Naive B cell (primary cell): ENCODE measurements around the gene GPALPP1. TPM values are rescaled to one million over a fixed set of nuclear protein-coding genes. Genes with fewer than 3 reads are reported as not detected.
"Not testable (repeated sequence)": the region's sequence is repeated elsewhere in the genome, so short reads cannot be mapped to it uniquely, and the experiment has no call there.

Experiments used
- ATAC-seq, 2 donors: fragments of 150-1000 bp; cut with Tn5 transposase; 2 replicates each; pipeline ENCODE4 v1.10.0; 2021; ENCODE audit warnings: low read depth in 2 of 2, mild to moderate bottlenecking in 2 of 2, moderate library complexity in 2 of 2
- DNase-seq: peaks from one replicate; pipeline ENCODE4 v3.0.0; 2022
- H3K27ac Mint-ChIP-seq, 6 donors: one replicate each; pipeline ENCODE4 v1.8.0; 2020 to 2022; ENCODE audit warnings: mild to moderate bottlenecking in 6 of 6, mixed read lengths in 6 of 6, moderate library complexity in 5 of 6, inconsistent platforms in 2 of 6
- H3K27me3 Mint-ChIP-seq, 3 donors: one replicate each; pipeline ENCODE4 v1.8.0; 2021 to 2022; ENCODE audit warnings: mixed read lengths in 3 of 3, mild to moderate bottlenecking in 1 of 3
- H3K36me3 Mint-ChIP-seq, 2 donors: one replicate each; pipeline ENCODE4 v1.8.0; 2020 to 2022; ENCODE audit warnings: mixed read lengths in 2 of 2, inconsistent platforms in 1 of 2, mild to moderate bottlenecking in 1 of 2
- H3K4me1 Mint-ChIP-seq, 3 donors: one replicate each; pipeline ENCODE4 v1.8.0; 2020 to 2022; ENCODE audit warnings: mixed read lengths in 3 of 3, inconsistent platforms in 1 of 3, mild to moderate bottlenecking in 1 of 3, moderate library complexity in 1 of 3
- H3K4me3 Mint-ChIP-seq, 8 donors: one replicate each; pipeline ENCODE4 v1.8.0; 2020 to 2022; ENCODE audit warnings: mild to moderate bottlenecking in 8 of 8, mixed read lengths in 8 of 8, moderate library complexity in 8 of 8, inconsistent platforms in 2 of 8
- H3K9me3 Mint-ChIP-seq, 7 donors: one replicate each; pipeline ENCODE4 v1.8.0; 2020 to 2022; ENCODE audit warnings: mixed read lengths in 7 of 7, mild to moderate bottlenecking in 5 of 7, inconsistent platforms in 2 of 7, moderate library complexity in 1 of 7
- polyA plus RNA-seq, 6 donors: library from polyadenylated mRNA; unstranded; fragments of 300-500 nt; fragmentation: Illumina TruSeq; gene quantifications; one replicate each; pipeline ENCODE4 v1.2.3, GENCODE V29; 2021; ENCODE audit warnings: low read depth in 6 of 6

GPALPP1 gene
- polyA plus RNA-seq, 6 donors from 2014 or later = 16.6 to 26.9 (median 21.3) TPM

DNA sequence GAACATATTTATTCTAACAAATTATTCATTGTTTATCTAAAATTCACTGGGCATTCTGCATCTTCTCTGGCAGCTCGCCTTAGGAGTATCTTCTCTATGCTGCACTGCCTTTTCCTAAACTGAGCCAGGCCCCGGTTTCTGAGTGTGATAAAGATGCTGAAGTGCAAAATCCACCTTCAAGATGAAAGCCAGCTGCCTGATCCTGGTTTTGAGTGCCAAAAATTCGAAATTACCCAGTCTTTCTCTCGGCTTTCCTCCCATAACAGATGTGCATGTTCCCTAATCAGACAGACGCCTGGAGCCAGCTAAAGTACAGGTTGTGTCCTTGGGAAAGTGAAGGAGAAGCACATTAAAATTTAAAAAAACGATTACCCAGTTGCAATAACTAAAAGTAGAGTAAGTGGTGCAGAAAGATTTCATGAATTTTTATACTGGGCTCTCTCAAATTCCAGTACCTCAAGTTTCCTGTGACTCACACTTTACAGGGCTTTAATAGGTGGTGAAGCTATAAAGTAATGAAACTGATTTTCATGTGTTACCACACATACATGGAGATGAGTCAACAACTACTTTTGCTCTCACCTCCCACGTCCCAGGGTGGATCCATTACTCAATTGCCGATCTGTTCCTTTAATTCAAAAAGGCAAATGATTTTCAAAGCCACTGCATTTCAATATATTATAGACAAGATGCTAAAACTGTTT is 66.0 kb downstream of the GPALPP1 start:
- H3K27me3 Mint-ChIP-seq = peaks cover 24 to 28% (median 27%) of the 10 kb centered on the region in 3 donors
- no peak for DNase-seq

DNA sequence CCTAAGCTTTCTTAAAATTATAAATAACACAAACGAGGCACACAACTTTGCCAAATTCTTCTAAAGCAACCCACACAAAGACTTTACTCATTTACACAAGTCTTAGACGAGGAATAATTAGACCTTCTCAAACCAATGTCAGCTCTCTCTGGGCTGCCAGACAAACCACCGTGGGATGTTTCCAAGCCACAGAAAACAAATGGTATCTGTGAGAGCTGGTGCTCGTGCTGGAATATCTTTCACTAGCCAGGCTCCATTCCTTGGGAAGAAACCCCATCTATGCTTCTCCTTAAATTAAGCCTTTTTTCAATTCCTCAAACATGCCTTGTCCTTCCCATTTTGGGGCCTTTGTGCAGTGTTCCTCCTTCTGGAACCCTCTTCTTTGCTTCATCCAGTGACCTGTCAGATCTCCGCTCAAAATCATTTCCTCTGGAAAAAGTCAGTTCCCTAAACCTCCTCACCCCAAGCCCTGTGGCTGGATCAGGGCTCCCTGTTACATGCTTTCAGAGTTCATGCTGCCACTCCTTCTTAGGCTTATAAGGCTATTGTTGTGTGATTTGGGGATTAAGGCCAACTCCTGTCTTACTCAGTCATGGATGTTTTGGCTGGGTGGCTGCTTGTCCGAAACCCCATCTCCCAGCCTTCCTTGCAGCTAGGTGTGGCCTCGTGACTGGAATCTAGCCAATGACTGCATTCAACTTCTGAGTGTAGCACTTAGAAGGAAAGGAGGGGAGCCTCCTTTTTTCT is 66.7 kb downstream of the GPALPP1 start:
- Mint-ChIP-seq H3K27ac (peak overlapping the region in 1 of 6 donors; percentile 52), H3K4me1 (peaks cover 4 to 6% (median 6%) of the 10 kb centered on the region in 3 donors), H3K36me3 (no peaks in the 10 kb centered on the region)

More for the DNA sequence above, 66.0 kb downstream of the GPALPP1 start:
- H3K4me1 Mint-ChIP-seq = peaks cover 6 to 8% (median 6%) of the 10 kb centered on the region in 3 donors
- H3K4me3 Mint-ChIP-seq = no peak overlapping the region
- no peak overlapping the region for H3K27ac Mint-ChIP-seq
- H3K9me3 Mint-ChIP-seq = peaks cover 0 to 4% (median 0%) of the 10 kb centered on the region in 7 donors
- ATAC-seq = no peak
- H3K36me3 Mint-ChIP-seq = no peaks in the 10 kb centered on the region

DNA sequence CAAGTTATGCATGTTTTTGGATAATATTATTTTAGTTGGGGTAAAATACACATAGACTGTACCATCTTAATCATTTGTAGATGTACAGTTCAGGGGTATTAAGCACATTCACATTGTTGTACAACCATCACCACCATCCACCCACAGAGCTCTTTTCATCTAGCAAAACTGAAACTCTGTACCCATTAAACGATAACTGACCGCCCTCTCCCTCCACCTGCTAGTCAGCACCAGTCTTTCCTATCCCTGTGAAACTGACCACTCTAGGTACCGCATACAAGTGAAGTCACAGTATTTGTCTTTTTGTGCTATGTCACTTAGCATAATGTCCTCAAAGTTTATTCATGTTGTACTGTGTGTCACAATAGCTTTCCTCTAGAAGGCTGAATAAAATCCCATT is 70.7 kb downstream of the GPALPP1 start:
- Mint-ChIP-seq H3K36me3 (no peaks in the 10 kb centered on the region), H3K4me3 (no peak overlapping the region), H3K27me3 (peaks cover under 1 to 7% (median 6%) of the 10 kb centered on the region in 3 donors), H3K4me1 (peaks cover 4 to 6% (median 6%) of the 10 kb centered on the region in 3 donors), H3K27ac (peak overlapping the region in 1 of 6 donors; percentile 25), H3K9me3 (peaks cover 0 to 4% (median 0%) of the 10 kb centered on the region in 7 donors)
- DNase-seq = no peak
- no peak for ATAC-seq

More for the DNA sequence above, 66.7 kb downstream of the GPALPP1 start:
- ATAC-seq (no peak), DNase-seq (no peak)
- H3K27me3 Mint-ChIP-seq = peaks cover 20 to 21% (median 20%) of the 10 kb centered on the region in 3 donors
- H3K9me3 Mint-ChIP-seq = peaks cover 0 to 4% (median 0%) of the 10 kb centered on the region in 7 donors
- no peak overlapping the region for H3K4me3 Mint-ChIP-seq

DNA sequence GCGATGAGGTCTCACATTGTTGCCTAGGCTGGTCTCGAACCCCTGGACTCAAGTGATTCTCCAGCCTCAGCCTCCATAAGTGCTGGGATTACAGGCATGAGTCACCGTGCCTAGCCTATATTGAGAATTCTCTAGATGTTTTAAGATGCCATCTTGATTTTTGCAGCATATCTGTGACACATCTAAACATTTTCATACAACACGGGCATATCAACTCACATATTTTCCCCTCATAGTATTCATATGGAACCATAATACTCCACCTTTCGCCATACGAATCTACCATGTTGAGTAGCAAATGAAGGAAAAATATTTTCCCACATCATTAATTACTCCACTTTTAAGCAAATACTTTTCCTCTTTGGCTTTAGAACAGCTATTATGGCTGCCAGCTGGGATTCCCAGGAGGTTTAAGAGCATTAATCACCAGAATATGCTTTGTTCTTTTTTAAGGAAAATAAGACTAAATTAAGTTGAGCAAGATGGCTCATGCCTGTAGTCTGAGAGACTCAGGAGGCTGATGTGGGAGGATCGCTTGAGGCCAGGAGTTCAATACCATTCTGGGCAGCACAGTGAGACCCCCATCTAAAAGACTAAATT is 74.0 kb downstream of the GPALPP1 start:
- no peak overlapping the region for H3K4me3 Mint-ChIP-seq
- ATAC-seq (no peak), DNase-seq (no peak)
- no peak overlapping the region for H3K27ac Mint-ChIP-seq
- no peaks in the 10 kb centered on the region for H3K36me3 Mint-ChIP-seq
- peaks cover 0 to 4% (median 0%) of the 10 kb centered on the region in 7 donors for H3K9me3 Mint-ChIP-seq
- peaks cover 3 to 10% (median 5%) of the 10 kb centered on the region in 3 donors for H3K4me1 Mint-ChIP-seq
- peaks cover 6 to 8% (median 7%) of the 10 kb centered on the region in 3 donors for H3K27me3 Mint-ChIP-seq

DNA sequence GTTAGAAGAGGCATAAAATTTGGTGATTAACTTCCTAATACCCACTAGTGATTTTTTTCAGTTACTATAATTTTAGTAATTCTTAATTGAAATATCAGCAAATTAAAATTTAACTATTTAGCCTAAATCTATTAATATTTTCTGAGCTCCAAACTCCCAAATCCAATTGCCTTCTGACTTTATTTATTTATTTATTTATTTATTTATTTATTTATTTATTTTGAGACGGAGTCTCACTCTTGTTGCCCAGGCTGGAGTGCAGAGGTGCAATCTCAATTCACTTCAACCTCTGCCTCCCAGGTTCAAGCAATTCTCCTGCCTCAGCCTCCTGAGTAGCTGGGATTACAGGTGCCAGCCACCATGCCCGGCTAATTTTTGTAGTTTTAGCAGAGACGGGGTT is 74.6 kb downstream of the GPALPP1 start:
- not testable (repeated sequence) for DNase-seq, H3K27ac Mint-ChIP-seq, H3K4me1 Mint-ChIP-seq, H3K36me3 Mint-ChIP-seq, H3K9me3 Mint-ChIP-seq, H3K27me3 Mint-ChIP-seq, ATAC-seq
- peak overlapping the region in 1 of 8 donors; percentile 3 for H3K4me3 Mint-ChIP-seq

DNA sequence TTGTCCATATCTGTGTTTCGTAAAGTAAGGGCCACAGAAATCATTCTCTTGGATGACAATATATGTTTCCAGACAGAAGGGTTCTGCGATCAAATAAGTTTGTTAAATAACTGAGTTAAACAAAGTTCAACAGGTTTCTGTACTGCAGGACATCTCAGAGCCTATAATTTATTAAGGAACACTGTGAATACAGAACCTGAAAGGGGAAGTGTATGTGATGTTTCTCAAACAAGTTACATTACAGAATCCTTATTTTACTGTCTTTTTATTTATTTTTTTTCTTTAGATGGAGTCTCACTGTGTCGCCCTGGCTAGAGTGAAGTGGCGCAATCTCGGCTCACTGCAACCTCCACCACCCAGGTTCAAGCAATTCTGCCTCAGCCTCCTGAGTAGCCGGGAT is 75.6 kb downstream of the GPALPP1 start:
- Mint-ChIP-seq H3K27me3 (peaks cover 3 to 8% (median 7%) of the 10 kb centered on the region in 3 donors), H3K4me3 (no peak overlapping the region), H3K9me3 (no peaks in the 10 kb centered on the region), H3K36me3 (no peaks in the 10 kb centered on the region), H3K27ac (no peak overlapping the region), H3K4me1 (peaks cover 0 to 9% (median 4%) of the 10 kb centered on the region in 3 donors)
- DNase-seq (no peak), ATAC-seq (no peak)

DNA sequence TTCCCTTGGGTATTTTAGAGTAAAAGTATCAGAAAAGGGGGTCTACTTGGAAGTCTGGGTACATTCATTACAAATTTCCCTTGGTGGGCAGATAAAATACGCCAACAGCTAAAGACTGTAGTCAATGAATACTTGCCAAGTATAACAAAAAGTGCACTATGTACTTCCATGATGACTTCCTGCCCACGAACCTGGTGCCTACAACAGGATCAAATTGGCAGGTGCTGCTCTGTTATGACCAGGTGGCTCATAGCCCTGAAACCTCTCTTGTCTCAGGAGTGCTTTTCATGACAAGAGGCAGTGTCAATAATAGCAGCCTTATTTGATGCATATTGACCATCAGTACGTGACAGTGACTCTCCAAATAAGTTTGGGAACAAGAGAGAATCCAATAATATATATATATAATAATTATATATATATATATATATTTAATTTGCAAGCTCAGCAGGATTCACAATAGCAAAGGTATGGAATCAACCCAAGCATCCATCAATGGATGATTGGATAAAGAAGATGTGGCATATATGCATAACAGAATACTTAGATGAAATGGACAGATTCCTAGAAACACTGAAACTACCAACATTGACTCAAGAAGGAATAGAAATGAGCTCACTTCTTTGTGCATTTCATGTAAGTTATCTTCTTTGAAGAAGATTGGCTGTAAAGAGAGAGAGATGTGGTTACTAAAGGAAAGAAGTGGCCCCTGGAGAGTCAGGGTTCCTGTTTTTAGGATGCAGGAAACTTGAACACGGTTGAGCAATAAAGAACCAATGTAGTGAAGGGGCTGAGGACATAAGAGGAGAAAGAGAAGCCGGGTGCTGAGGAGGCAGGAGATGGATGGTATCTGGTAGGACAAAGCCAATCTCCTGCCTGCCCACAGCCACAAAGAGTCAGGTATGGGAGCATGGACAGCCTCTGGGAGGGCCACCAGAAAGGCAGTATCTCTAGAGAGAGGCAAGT is 79.0 kb downstream of the GPALPP1 start:
- peak overlapping the region in 1 of 6 donors; percentile 30 for H3K27ac Mint-ChIP-seq
- DNase-seq = no peak
- peaks cover 6 to 16% (median 14%) of the 10 kb centered on the region in 3 donors for H3K27me3 Mint-ChIP-seq
- peaks cover 0 to 9% (median 4%) of the 10 kb centered on the region in 3 donors for H3K4me1 Mint-ChIP-seq
- no peaks in the 10 kb centered on the region for H3K36me3 Mint-ChIP-seq
- H3K9me3 Mint-ChIP-seq = no peaks in the 10 kb centered on the region
- no peak for ATAC-seq
- no peak overlapping the region for H3K4me3 Mint-ChIP-seq

DNA sequence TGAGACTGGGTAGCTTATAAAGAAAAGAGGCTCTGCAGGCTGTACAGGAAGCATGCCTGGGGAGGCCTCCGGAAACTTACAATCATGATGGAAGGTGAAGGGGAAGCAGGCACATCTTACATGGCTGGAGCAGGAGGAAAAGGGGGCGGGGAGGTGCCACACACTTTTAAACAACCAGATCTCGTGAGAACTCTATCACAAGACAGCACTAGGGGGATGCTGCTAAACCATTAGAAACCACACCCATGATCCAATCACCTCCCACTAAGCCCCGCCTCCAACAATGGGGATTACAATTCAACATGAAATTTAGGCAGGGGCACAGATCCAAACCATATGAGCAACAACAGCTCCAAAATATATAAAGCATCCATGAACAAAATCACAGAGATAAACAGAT is 84.5 kb downstream of the GPALPP1 start:
- DNase-seq (no peak), ATAC-seq (no peak)
- Mint-ChIP-seq H3K36me3 (no peaks in the 10 kb centered on the region), H3K27me3 (peaks cover 7 to 29% (median 13%) of the 10 kb centered on the region in 3 donors), H3K9me3 (peaks cover 0 to 2% (median 0%) of the 10 kb centered on the region in 7 donors), H3K4me1 (no peaks in the 10 kb centered on the region), H3K4me3 (no peak overlapping the region), H3K27ac (peak overlapping the region in 1 of 6 donors; percentile 2)

DNA sequence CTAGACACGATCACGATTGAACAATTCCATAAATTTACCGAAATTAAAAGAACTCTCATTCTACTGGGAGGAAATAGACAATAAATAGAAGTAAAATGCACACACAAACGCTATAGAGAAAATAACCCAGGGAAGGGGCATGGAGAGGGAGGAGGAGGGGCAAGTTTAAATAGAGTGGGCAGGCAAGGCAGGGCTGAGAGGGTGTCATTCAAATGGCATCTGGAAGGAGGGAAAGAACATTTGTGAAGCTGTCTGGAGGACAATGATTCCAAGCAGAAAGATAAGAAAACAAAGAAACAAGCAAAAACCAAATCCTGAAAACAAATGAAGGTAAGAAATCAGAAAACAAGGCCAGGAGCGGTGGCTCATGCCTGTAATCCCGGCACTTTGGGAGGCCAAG is 85.4 kb downstream of the GPALPP1 start:
- no peak for DNase-seq
- Mint-ChIP-seq H3K9me3 (peaks cover 0 to 2% (median 0%) of the 10 kb centered on the region in 7 donors), H3K27ac (peak overlapping the region in 1 of 6 donors; percentile 12), H3K27me3 (peaks cover 7 to 29% (median 13%) of the 10 kb centered on the region in 3 donors), H3K36me3 (no peaks in the 10 kb centered on the region), H3K4me3 (no peak overlapping the region), H3K4me1 (no peaks in the 10 kb centered on the region)
- no peak for ATAC-seq

DNA sequence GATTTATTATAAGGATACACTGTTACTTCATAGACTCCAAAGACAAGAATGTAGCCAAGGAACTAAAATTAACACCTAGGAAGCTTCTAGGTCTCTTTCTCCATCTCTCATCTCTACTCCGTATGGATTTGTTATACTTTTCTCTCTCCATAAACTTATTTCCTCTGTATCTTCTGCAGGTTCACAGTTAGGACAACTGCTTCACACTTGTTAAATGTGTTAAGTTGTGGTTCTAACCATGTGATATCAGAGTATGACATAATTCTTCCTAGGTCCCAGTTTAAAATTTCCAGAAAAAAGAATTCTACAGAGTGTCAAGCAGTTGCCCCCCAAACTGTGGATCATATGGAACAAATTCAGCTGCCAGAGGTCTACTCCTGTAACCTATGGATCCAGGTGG is 88.7 kb downstream of the GPALPP1 start:
- no peaks in the 10 kb centered on the region for H3K36me3 Mint-ChIP-seq
- H3K27ac Mint-ChIP-seq = no peak overlapping the region
- H3K4me3 Mint-ChIP-seq = no peak overlapping the region
- peaks cover 0 to 2% (median 0%) of the 10 kb centered on the region in 7 donors for H3K9me3 Mint-ChIP-seq
- no peak for ATAC-seq
- H3K27me3 Mint-ChIP-seq = peaks cover 4 to 22% (median 12%) of the 10 kb centered on the region in 3 donors
- no peak for DNase-seq
- no peaks in the 10 kb centered on the region for H3K4me1 Mint-ChIP-seq
